Lung microvascular endothelial cell (primary cell): ENCODE results near the gene MORF4L1. TPM values are rescaled to one million over a fixed set of nuclear protein-coding genes. Genes with fewer than 3 reads are reported as not detected.
A peak's percentile ranks its signal among the peaks of the same experiment; 100 is the strongest.
"Not testable (repeated sequence)": the region's sequence is repeated elsewhere in the genome, so short reads cannot be mapped to it uniquely, and the experiment has no call there.

Experiments
- DNase-seq, 2 donors: peaks; one replicate each; pipeline versions ENCODE4 v3.0.0 to v3.0.0-alpha.2; 2010; ENCODE audit warnings: low read depth in 2 of 2
- total RNA-seq: library from RNA; depleted of rRNA; stranded (reverse); fragments of >200 nt; gene quantifications from 2 replicates; pipeline ENCODE4 v1.2.1, GENCODE V29; 2014

Gene MORF4L1
- total RNA-seq, 1 donor from 2014 or later: 224 TPM

- DNase-seq: no peak
Observed at GRCh38 chr15:78855746-78856145, 16.9 kb upstream of the MORF4L1 start.

DNA sequence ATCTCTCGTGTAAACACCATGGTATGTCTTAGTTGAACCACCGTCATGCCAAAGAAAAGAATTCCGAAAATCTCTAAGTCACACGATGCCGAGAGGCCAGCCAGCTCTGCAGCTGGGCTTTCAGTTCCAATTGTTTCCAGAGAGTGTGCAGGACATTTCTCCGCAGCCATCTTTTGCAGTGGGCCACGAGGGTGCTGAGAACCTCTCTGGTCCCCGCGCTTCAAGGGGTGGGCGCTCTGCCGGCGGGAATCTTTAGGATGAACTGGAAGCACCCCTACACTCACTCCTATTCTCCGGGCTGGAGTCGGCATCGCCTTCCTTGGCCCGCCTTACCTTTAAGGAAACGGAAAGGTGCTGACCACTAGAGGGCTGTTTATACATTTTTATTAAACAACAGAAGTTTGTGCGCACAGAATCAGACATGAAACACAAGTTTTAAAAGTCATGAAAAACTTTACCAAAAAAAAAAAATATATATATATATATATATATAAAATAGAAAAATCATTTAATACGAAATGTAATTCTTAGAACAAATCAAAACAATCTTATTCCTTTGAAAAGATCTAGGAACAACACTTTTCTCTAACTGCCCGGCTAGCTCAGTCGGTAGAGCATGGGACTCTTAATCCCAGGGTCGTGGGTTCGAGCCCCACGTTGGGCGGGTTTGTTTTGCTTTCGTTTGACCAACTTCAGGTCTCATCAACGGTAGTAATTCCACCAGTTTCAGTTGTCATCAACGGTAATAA lies 12.5 kb upstream of the MORF4L1 start:
- DNase-seq: peak; percentile 76 to 79

GRCh38 chr15:78865585-78865984 lies 7.1 kb upstream of the MORF4L1 start:
- not testable (repeated sequence) for DNase-seq

- not testable (repeated sequence) for DNase-seq
Observed at GRCh38 chr15:78866031-78866430, 6.7 kb upstream of the MORF4L1 start.

GRCh38 chr15:78866803-78867202 lies 5.9 kb upstream of the MORF4L1 start:
- DNase-seq: peak in 1 of 2 donors; percentile 12

DNA sequence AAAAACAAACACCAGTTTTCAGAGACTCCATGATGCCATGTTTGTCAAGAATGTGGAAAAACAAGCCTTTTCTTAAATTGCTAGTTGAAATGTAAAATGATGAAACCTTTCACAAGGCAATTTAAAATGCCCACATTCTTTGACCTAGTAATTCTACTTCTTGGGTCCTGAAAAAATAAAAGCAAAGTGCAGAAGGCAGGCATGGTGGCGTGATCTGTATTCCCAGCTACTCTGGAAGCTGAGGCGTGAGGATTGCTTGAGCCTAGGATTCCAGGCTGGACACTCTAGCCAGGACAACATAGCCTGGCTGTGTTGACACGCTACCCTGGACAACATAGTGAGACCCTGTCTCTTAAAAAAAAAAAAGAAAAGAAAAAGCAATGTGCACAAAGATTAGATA lies 4.3 kb upstream of the MORF4L1 start:
- DNase-seq: no peak

GRCh38 chr15:78871483-78872127 lies 1.1 kb upstream of the MORF4L1 start:
- not testable (repeated sequence) for DNase-seq

GRCh38 chr15:78872972-78873792 lies 492 bp downstream of the MORF4L1 start:
- DNase-seq: peak; percentile 93 to 95

- DNase-seq: peak; percentile 19 to 43
Observed at GRCh38 chr15:78873793-78874765, 1.4 kb downstream of the MORF4L1 start.

- peak; percentile 17 to 18 for DNase-seq
Observed at GRCh38 chr15:78875107-78875914, 2.6 kb downstream of the MORF4L1 start.

- DNase-seq: not testable (repeated sequence)
Observed at GRCh38 chr15:78876954-78877353, 4.3 kb downstream of the MORF4L1 start.

- no peak for DNase-seq
Observed at GRCh38 chr15:78878356-78878755, 5.7 kb downstream of the MORF4L1 start.

DNA sequence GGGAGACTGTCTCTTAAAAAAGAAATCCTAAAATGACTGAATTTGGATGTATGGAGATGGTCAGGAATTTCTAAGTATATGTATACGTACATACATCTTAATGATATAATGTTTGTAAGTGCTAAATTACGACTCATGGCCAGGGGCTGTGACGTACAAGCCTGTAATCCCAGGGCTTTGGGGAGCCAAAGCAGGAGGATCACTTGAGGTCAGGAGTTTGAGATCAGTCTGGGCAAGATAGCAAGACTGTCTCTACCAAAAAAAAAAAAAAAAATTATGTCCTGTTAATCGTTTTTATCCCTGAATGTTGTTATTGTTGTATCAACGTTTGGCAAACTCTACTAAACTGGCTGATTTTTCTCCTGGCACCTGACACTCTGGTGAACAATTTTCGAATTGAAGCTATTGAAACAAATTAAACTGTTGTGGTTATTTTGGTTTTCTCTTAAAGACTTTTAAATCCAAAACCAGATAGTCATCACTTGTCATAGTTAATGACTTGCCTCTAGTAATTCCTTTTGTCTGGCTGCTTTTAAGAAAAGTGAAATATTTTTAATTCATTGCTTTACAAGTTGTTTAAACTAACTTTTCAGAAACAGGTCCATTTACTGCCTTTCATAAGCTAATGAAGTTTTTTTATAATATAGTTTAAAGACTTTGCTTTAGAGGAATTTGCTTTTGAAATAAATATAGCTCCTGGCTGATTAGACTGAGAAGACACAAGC lies 7.0 kb downstream of the MORF4L1 start:
- DNase-seq: no peak

GRCh38 chr15:78880242-78880533 lies 7.5 kb downstream of the MORF4L1 start:
- no peak for DNase-seq

- DNase-seq: no peak
Observed at GRCh38 chr15:78880813-78881212, 8.1 kb downstream of the MORF4L1 start.

DNA sequence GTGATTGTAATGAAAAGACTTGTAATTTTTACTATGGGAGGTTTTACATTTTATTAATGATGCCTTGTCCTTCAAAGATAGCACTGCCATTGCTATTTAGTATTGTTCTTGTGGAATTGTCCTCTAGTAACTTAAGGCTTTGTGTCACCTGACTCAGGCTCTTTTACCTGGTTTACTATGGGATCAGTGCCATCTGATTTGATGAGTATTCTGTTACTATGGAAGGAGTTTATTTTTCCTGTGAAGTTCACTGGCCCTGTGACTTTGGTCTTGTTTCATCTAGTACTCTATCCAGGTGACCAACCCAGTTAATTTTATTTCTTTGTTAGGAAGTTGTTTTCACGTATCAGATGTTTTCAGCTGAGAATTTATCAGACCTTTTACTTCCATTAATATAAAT lies 9.0 kb downstream of the MORF4L1 start:
- DNase-seq: no peak

- no peak for DNase-seq
Observed at GRCh38 chr15:78889000-78889399, 16.3 kb downstream of the MORF4L1 start.

DNA sequence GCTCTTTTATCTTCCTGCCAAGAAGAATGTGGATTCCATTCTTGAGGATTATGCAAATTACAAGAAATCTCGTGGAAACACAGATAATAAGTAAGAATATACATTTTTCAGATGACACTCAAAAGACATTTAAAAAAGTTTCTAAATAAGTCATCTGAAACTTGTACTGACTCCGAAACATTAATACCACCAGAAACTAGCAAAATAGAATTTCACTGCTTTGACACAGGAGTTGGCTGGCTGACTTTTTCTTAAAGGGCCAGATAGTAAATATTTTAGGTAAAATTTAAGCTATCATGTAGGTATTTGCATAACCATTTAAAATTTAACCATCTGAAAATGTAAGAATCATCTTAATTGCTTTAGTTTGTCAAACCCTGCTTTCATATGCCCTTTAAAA lies 20.8 kb downstream of the MORF4L1 start:
- no peak for DNase-seq

DNA sequence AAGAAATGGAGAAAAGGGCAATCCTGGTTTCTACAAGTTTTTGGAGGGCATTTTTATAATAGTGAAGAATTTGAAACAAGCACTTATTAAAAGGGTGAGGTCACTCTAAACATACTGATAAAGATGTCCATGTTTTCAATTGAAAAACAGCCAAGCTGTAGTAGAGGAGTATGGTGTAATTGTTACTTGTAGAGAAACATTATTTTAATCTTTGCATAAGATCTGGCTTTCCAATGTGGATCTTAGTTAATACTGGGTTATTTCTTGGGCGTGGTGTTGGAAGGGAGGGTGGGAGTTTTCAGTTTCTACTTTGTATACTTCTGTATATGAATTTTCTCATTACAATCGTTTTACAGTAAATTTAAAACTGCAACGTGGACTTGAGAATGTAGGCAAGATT lies 22.8 kb downstream of the MORF4L1 start:
- no peak for DNase-seq

- DNase-seq: no peak
Observed at GRCh38 chr15:78898540-78898939, 25.9 kb downstream of the MORF4L1 start.
